Esophagus (tissue), 2 donors: ENCODE measurements around the gene TMC6. TPM values are rescaled to one million over a fixed set of nuclear protein-coding genes. Genes with fewer than 3 reads are reported as not detected.
"Not testable (repeated sequence)": the region's sequence is repeated elsewhere in the genome, so short reads cannot be mapped to it uniquely, and the experiment has no call there.

ENCODE experiments used
- H3K27ac ChIP-seq, 2 donors: one replicate each; pipeline ENCODE4 v1.5.1; 2013; ENCODE audit warnings: low read depth in 2 of 2, mild to moderate bottlenecking in 2 of 2, inconsistent platforms in 1 of 2, low read length in 1 of 2, moderate library complexity in 1 of 2
- H3K27me3 ChIP-seq, 2 donors: one replicate each; pipeline ENCODE4 v1.6.1; 2013; ENCODE audit warnings: low read length in 2 of 2, control low read depth in 1 of 2, mild to moderate bottlenecking in 1 of 2; ENCODE audit not compliant: insufficient read depth in 2 of 2, control insufficient read depth in 1 of 2
- H3K36me3 ChIP-seq, 2 donors: one replicate each; pipeline ENCODE4 v1.6.1; 2013; ENCODE audit warnings: low read length in 1 of 2; ENCODE audit not compliant: control insufficient read depth in 2 of 2, insufficient read depth in 2 of 2
- H3K4me1 ChIP-seq, 2 donors: one replicate each; pipeline ENCODE4 v1.6.1; 2013; ENCODE audit warnings: low read length in 1 of 2; ENCODE audit not compliant: control insufficient read depth in 2 of 2, insufficient read depth in 2 of 2
- H3K4me3 ChIP-seq, 2 donors: one replicate each; pipeline ENCODE4 v1.5.1; 2013; ENCODE audit warnings: low read length in 2 of 2, mild to moderate bottlenecking in 2 of 2, low read depth in 1 of 2, moderate library complexity in 1 of 2
- H3K9me3 ChIP-seq, 2 donors: one replicate each; pipeline ENCODE4 v1.6.1; 2013; ENCODE audit warnings: mild to moderate bottlenecking in 2 of 2, low read depth in 1 of 2, low read length in 1 of 2, moderate library complexity in 1 of 2; ENCODE audit not compliant: control insufficient read depth in 2 of 2, insufficient read depth in 1 of 2
- WGBS, 2 donors: extraction: QIAGEN DNeasy Blood & Tissue Kit; methylation state at CpG; one replicate each; pipeline ENCODE4 v1.1.7; 2013; 5-methylcytosine and 5-hydroxymethylcytosine counted together
- polyA plus RNA-seq, 2 donors: library from polyadenylated mRNA; stranded (reverse); fragments of 200-250 nt; gene quantifications; one replicate each; pipeline ENCODE4 v1.2.3, GENCODE V29; 2013
- donor health status: healthy with polysubstance abuse.
- donor health status: Bipolar disorder and iron deficiency.

The TMC6 gene
- polyA plus RNA-seq, 2 donors: 24.3 to 37.5 TPM

DNA sequence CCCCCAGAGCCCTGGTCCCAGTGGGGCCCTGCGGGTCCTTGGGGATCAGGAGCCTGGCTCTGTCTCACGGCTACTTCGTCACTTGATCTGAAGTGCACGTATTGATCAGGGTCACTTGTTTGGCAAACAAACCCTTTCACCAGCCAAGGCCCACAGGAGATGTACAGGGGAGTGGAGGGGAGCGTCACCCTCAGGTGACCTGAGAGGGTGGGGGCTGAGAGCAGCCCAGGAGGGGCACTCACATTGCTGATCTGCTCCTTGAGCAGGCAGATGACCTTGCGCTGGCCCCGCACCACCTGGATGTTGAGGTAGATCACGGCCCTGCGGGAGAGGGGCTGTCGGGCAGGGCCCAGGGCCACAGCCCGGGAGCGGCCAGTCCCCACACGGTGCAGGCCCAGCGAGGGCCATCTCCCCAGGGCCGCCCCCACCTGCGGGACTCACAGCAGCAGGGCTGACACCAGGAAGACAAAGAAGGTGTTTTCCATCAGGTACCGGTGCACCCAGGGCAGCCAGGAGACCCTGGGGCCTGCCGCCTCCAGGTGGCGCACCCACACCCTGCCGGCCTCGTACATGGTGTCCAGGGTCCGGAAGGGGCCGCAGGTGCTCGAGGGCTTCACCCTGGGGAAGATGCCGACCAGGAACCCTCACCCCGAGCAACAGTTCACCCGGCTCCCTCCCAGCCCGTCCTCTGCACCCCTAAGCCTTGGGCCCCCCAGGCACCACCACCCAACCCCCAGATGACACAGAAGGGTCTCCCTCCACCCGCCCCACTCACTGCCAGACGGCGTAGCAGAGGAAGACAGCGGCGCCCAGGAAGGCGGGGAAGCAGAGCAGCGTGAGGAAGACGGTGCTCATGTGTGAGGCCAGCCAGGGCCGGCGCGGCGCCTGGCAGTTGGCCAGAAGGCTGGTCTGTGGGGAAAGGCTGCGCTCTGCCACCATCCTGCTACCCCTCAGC is 11.3 kb downstream of the TMC6 start:
- Histone ChIP-seq H3K9me3 (no peaks in the 10 kb centered on the region), H3K36me3 (peaks cover 0 to 16% of the 10 kb centered on the region in 2 donors), H3K27me3 (no peaks in the 10 kb centered on the region), H3K4me3 (no peak overlapping the region), H3K4me1 (peaks cover 0 to 12% of the 10 kb centered on the region in 2 donors), H3K27ac (no peak overlapping the region)
- 43 to 58% methylated on average over 38 to 41 of the region's 41 CpGs for WGBS, 2 donors

DNA sequence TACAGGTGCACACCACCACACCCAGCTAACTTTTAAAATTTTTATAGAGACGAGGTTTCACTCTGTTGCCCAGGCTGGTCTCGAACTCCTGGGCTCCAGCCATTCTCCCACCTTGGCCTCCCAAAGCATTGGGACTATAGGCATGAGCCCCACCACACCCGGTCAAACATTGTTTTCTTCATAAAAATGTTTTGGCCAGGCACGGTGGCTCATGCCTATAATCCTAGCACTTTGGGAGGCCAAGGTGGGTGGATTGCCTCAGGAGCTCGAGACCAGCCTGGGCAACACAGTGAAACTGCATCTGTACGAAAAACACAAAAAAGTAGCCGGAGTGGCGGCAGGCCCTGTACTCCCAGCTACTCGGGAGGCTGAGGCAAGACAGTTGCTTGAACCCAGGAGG is 12.1 kb downstream of the TMC6 start:
- H3K9me3 ChIP-seq: no peaks in the 10 kb centered on the region
- no peaks in the 10 kb centered on the region for H3K27me3 ChIP-seq
- 95 to 96% methylated on average over 9 of the region's 9 CpGs for WGBS, 2 donors
- H3K36me3 ChIP-seq: peaks cover 0 to 11% of the 10 kb centered on the region in 2 donors
- H3K4me1 ChIP-seq: peaks cover 0 to 12% of the 10 kb centered on the region in 2 donors
- H3K4me3 ChIP-seq: no peak overlapping the region
- H3K27ac ChIP-seq: no peak overlapping the region

DNA sequence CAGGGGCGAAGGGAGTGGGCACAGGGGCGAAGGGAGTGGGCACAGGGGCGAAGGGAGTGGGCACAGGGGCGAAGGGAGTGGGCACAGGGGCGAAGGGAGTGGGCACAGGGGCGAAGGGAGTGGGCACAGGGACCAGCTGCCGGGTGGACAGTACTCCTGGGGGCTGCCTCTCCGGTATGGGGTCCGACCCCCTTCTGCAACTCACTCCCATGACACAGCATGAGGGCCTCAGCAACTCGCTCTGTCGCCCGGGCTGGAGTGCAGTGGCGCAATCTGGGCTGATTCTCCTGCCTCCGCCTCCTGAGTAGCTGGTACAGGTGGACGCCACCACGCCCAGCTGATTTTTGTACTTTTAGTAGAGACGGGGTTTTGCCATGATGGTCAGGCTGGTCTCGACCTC is 12.8 kb downstream of the TMC6 start:
- H3K27me3 ChIP-seq: not testable (repeated sequence)
- H3K4me1 ChIP-seq: peaks cover 0 to 12% of the 10 kb centered on the region in 2 donors
- 92 to 96% methylated on average over 11 to 16 of the region's 18 CpGs for WGBS, 2 donors

DNA sequence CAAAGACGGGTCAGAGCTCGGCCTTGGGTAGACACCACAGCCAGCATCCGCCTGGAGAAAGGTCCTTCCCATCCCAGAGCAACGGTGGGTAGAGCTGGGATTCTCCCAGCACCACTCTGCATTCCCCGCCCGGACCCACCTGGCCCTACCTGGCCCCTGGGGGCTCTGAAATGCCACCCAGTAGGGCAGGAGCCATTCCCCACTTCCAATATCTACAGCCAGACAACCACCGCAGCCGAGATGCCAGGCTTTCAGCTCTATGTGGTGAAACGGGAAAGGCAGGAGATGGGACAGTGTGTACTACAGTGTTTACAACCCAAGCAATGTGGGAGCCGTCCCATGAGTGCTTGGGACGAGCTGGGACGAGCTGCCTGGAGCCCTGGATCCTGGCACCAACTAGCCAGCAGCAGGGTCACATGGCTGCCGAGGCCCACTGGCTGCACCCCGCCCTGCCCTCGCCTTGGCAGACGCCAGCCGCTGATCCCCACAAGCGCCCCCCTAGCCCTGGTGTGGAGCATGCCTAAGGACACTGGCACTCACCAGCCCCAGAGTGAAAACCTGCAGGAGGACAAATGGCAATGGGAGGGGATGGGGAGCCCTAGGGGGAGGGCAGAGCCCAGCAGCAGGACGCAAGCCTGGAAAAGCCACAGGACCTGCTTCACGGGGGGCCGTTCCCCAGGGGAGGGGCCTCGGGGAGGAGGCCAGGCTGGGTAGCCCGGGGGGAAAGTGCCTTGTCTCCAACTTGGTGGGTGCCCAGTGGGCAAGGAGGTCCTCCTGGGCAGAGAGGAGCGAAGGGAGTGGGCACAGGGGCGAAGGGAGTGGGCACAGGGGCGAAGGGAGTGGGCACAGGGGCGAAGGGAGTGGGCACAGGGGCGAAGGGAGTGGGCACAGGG is 13.5 kb downstream of the TMC6 start:
- Histone ChIP-seq H3K4me1 (peaks cover 0 to 12% of the 10 kb centered on the region in 2 donors), H3K36me3 (peaks cover 0 to 11% of the 10 kb centered on the region in 2 donors), H3K27ac (no peak overlapping the region), H3K27me3 (no peaks in the 10 kb centered on the region), H3K9me3 (no peaks in the 10 kb centered on the region), H3K4me3 (no peak overlapping the region)
- 66 to 75% methylated on average over 26 to 27 of the region's 28 CpGs for WGBS, 2 donors

More for the DNA sequence above, 12.8 kb downstream of the TMC6 start:
- H3K36me3 ChIP-seq, H3K27ac ChIP-seq, H3K4me3 ChIP-seq, H3K9me3 ChIP-seq: not testable (repeated sequence)

DNA sequence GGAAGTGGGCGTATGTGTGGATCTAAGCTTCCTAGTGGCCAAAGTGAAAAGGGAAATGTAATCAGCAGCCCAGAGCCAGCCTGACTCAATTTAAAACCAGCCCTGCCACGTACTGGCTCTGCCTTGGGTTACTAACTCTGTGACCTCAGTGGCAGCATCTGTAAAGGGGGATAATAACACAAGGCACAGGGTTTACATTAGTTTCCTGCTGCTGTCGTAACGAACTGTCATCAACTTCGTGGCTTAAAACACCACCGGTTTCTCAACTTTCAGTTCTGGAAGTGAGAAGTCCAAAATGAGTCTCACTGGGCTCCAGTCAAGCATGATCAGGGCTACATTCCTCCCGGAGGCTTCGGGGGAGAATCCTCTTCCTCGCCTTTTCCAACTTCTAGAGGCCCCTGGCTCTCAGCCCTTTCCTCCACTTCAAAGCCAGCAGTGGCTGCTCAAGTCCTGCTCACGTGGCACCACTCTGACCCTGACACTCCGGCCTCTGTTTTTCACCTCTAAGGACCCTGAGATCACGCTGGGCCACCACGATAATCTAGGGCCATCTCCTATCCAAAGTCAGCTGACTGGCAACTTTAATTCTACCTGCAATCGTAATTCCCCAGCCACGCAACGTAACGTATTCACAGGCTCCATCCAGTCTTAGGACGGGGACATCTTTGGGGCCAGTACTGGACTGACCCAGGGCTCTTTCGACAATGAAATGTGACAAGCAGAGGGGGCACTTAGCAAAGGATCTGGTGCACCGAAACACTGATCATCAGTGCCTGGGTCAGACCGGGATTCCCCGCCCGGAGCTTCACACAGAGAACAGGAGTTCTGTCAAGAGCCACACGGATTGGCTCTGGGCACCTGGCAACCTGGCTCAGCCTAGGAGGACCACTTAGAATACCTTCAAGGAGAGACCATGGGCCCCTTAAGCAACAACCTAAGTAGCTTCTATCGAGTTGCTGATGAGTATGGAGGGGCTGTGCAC is 14.5 kb downstream of the TMC6 start:
- Histone ChIP-seq H3K4me1 (peaks cover 0 to 12% of the 10 kb centered on the region in 2 donors), H3K27me3 (no peaks in the 10 kb centered on the region), H3K27ac (no peak overlapping the region), H3K4me3 (no peak overlapping the region), H3K36me3 (peaks cover under 1 to 12% of the 10 kb centered on the region in 2 donors), H3K9me3 (no peaks in the 10 kb centered on the region)
- 81 to 82% methylated on average over 25 of the region's 25 CpGs for WGBS, 2 donors

GRCh38 chr17:78112518-78113471 is 15.8 kb downstream of the TMC6 start:
- WGBS, 2 donors: 53 to 55% methylated on average over 32 to 33 of the region's 33 CpGs
- peaks cover 2 to 14% of the 10 kb centered on the region in 2 donors for H3K36me3 ChIP-seq
- H3K4me3 ChIP-seq: no peak overlapping the region
- no peaks in the 10 kb centered on the region for H3K27me3 ChIP-seq
- H3K27ac ChIP-seq: no peak overlapping the region
- H3K9me3 ChIP-seq: no peaks in the 10 kb centered on the region
- peaks cover 0 to 12% of the 10 kb centered on the region in 2 donors for H3K4me1 ChIP-seq

GRCh38 chr17:78111727-78112517 is 16.6 kb downstream of the TMC6 start:
- H3K36me3 ChIP-seq: peaks cover 2 to 14% of the 10 kb centered on the region in 2 donors
- H3K9me3 ChIP-seq: no peaks in the 10 kb centered on the region
- H3K27ac ChIP-seq: no peak overlapping the region
- 83 to 87% methylated on average over 28 of the region's 28 CpGs for WGBS, 2 donors
- H3K4me3 ChIP-seq: no peak overlapping the region
- no peaks in the 10 kb centered on the region for H3K27me3 ChIP-seq
- H3K4me1 ChIP-seq: peaks cover 0 to 8% of the 10 kb centered on the region in 2 donors
